Kasumi-1 (cell line): ENCODE data around the gene PPARG.
"Not testable (repeated sequence)": the region's sequence is repeated elsewhere in the genome, so short reads cannot be mapped to it uniquely, and the experiment has no call there.

Experiments used
- DNase-seq, 2 experiments: peaks; one replicate each; lab custom pipeline; 2025; lab: John Stamatoyannopoulos, UW

Gene PPARG

GRCh38 chr3:12288182-12289129 is at the start of gene PPARG:
PPARG (plus strand) TSS chr3:12289070; CDS start chr3:12379712, 90,642 bp downstream.
- no peak for DNase-seq

- DNase-seq, result no peak
These were observed 49.6 kb upstream of the PPARG start for GRCh38 chr3:12239301-12239700.

GRCh38 chr3:12242772-12243171 is 46.1 kb upstream of the PPARG start:
- no peak for DNase-seq

- no peak for DNase-seq
These were observed 42.2 kb upstream of the PPARG start for GRCh38 chr3:12246497-12247163.

- no peak for DNase-seq
These were observed 41.5 kb upstream of the PPARG start for GRCh38 chr3:12247411-12247810.

GRCh38 chr3:12249519-12249918 is 39.4 kb upstream of the PPARG start:
- DNase-seq, result no peak

GRCh38 chr3:12252889-12253288 is 36.0 kb upstream of the PPARG start:
- DNase-seq, result no peak

- DNase-seq, result no peak
These were observed 35.1 kb upstream of the PPARG start for GRCh38 chr3:12253516-12254343.

- DNase-seq, result no peak
These were observed 33.5 kb upstream of the PPARG start for GRCh38 chr3:12255393-12255792.

GRCh38 chr3:12258911-12259310 is 30.0 kb upstream of the PPARG start:
- DNase-seq, result no peak

- not testable (repeated sequence) for DNase-seq
These were observed 26.7 kb upstream of the PPARG start for GRCh38 chr3:12262173-12262572.

GRCh38 chr3:12265508-12265907 is 23.4 kb upstream of the PPARG start:
- no peak for DNase-seq

GRCh38 chr3:12266038-12266437 is 22.8 kb upstream of the PPARG start:
- no peak for DNase-seq

- DNase-seq, result no peak
These were observed 21.4 kb upstream of the PPARG start for GRCh38 chr3:12267376-12268030.

GRCh38 chr3:12268049-12268735 is 20.7 kb upstream of the PPARG start:
- no peak for DNase-seq

GRCh38 chr3:12270976-12271375 is 17.9 kb upstream of the PPARG start:
- DNase-seq, result no peak

GRCh38 chr3:12273045-12273695 is 15.7 kb upstream of the PPARG start:
- no peak for DNase-seq

- DNase-seq, result no peak
These were observed 12.8 kb upstream of the PPARG start for GRCh38 chr3:12275974-12276650.

GRCh38 chr3:12276827-12277226 is 12.0 kb upstream of the PPARG start:
- not testable (repeated sequence) for DNase-seq

- no peak for DNase-seq
These were observed 10.3 kb upstream of the PPARG start for GRCh38 chr3:12278566-12278965.
